Measurements from ENCODE around the gene SMG9.

GRCh38 chr19:43729919-43730318 is 24.8 kb downstream of the SMG9 start:
- no peak for TF ChIP-seq YY2 (tag by site-specific recombination; IDR thresholded peaks at IDR 0.05)
- TF ChIP-seq CTCF (tag by site-specific recombination; IDR thresholded peaks at IDR 0.05) = no peak
- no peak for TF ChIP-seq AEBP2 (tag by site-specific recombination; IDR thresholded peaks at IDR 0.05; ENCODE audit: borderline replicate concordance)
- no peak for TF ChIP-seq ZNF362 (tag by site-specific recombination; IDR thresholded peaks at IDR 0.05)
- no peak for TF ChIP-seq ZNF639 (tag by site-specific recombination; IDR thresholded peaks at IDR 0.05)
- no peak for TF ChIP-seq KLF10 (tag by site-specific recombination; IDR thresholded peaks at IDR 0.05)
- TF ChIP-seq TCF7L2 (IDR thresholded peaks at IDR 0.05; ENCODE audit: borderline replicate concordance, low read depth, low read length) = no peak
- no peak for TF ChIP-seq TSHZ1 (tag by site-specific recombination; IDR thresholded peaks at IDR 0.05; ENCODE audit: borderline replicate concordance)
- TF ChIP-seq GLIS2 (tag by site-specific recombination; IDR thresholded peaks at IDR 0.05) = no peak
- TF ChIP-seq ZNF114 (tag by site-specific recombination; IDR thresholded peaks at IDR 0.05) = no peak
- TF ChIP-seq ZNF747 (tag by site-specific recombination; IDR thresholded peaks at IDR 0.05) = no peak
- TF ChIP-seq ZBTB20 (tag by site-specific recombination; IDR thresholded peaks at IDR 0.05) = no peak
- no peak for TF ChIP-seq ZXDB (tag by site-specific recombination; IDR thresholded peaks at IDR 0.05)
